ENCODE data around the gene GCK.

The GCK gene

GRCh38 chr7:44189286-44189992 is at the start of gene GCK:
GCK (minus strand) TSS chr7:44189439; CDS start chr7:44188953, 486 bp downstream.
- FAIRE-seq, result no peak

GRCh38 chr7:44238116-44238695 is 49.0 kb upstream of the GCK start:
- FAIRE-seq, result no peak

GRCh38 chr7:44237696-44238095 is 48.5 kb upstream of the GCK start:
- FAIRE-seq, result no peak

GRCh38 chr7:44236333-44236728 is 47.1 kb upstream of the GCK start:
- no peak for FAIRE-seq

GRCh38 chr7:44235582-44236332 is 46.5 kb upstream of the GCK start:
- FAIRE-seq, result no peak

- FAIRE-seq, result no peak
Observed at GRCh38 chr7:44235066-44235465, 45.8 kb upstream of the GCK start.

- FAIRE-seq, result no peak
Observed at GRCh38 chr7:44232901-44233715, 43.9 kb upstream of the GCK start.

GRCh38 chr7:44232396-44232795 is 43.2 kb upstream of the GCK start:
- no peak for FAIRE-seq

- FAIRE-seq, result no peak
Observed at GRCh38 chr7:44231088-44231487, 41.8 kb upstream of the GCK start.

GRCh38 chr7:44230286-44230685 is 41.0 kb upstream of the GCK start:
- no peak for FAIRE-seq

- no peak for FAIRE-seq
Observed at GRCh38 chr7:44229546-44230105, 40.4 kb upstream of the GCK start.

GRCh38 chr7:44228571-44229350 is 39.5 kb upstream of the GCK start:
- FAIRE-seq, result no peak

GRCh38 chr7:44227911-44228310 is 38.7 kb upstream of the GCK start:
- no peak for FAIRE-seq

GRCh38 chr7:44226396-44226753 is 37.1 kb upstream of the GCK start:
- FAIRE-seq, result no peak

GRCh38 chr7:44225566-44226395 is 36.5 kb upstream of the GCK start:
- no peak for FAIRE-seq

GRCh38 chr7:44224974-44225565 is 35.8 kb upstream of the GCK start:
- FAIRE-seq, result no peak

- no peak for FAIRE-seq
Observed at GRCh38 chr7:44224080-44224973, 35.1 kb upstream of the GCK start.

GRCh38 chr7:44223362-44224079 is 34.3 kb upstream of the GCK start:
- no peak for FAIRE-seq

- no peak for FAIRE-seq
Observed at GRCh38 chr7:44222776-44223261, 33.6 kb upstream of the GCK start.
